ENCODE measurements around the gene TEKT2.

Gene TEKT2

DNA sequence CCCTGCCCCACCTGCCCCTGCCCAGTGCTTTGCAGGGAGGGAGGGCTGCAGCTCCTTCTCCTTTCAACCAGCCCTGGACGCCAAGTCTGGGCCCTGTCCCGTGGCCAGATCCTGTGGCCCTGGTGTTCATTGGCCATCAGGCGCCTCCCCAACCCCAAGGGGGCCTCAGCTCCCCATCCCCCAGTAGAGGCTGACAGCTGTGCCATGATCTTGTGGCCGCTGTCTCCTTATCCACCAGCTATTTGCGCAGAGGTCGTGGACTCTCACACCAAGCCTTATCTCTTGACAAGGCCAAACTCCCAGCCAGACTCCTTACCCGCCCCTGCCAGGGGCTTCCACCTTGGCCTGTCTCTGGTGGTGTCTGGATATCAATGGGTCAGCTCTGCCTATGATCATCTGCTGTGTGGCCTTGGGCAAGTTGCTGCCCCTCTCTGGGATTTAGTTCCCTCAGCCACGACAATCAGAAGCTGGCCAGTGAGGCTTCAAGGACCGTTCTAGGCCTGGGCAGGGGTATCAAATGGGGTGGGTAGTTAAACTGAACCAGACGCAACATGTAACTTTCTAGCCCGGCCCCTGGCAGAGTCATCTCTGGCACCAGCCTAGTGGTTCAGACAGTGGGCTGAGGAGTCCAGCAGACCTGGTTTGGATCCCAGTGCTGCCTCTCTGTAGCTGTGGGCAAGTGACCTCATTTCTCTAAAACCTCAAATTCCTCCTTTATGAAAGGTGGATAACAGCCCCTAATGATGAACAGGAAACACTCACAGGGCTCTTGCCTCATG is 44.4 kb downstream of the TEKT2 start:
- no peak for DNase-seq (ENCODE audit: low spot score)

DNA sequence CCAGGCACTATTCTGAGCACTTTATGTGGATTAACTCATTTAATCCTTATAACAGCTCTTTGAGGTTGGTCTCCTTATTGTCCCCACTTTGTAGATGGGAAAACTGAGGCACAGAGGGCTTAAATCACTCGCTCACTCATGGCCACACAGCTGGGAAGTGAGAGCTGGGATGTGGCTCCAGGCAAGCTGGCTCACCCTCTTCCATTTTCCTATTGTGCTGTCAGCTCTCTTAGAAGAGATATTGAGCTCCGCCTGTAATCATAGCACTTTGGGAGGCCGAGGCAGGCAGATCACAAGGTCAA is 45.0 kb downstream of the TEKT2 start:
- no peak for DNase-seq (ENCODE audit: low spot score)

DNA sequence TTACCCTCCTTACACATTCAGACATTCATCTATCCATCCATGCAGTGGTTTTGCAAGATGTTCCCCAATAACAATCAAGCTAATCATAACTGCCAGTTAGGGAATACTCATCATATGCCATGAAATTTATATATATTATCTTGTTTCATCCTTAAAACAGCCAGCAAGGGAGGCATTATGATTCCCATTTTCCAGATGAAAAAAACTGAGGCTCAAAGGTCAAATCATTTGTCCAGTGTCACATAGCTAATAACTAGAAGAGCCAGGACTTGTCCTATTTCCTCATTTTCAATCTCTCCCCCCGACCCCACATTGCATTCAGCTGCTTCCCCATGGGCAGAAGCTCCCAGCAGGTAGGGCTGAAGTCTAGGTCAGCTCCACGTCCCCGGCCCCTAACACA is 48.1 kb downstream of the TEKT2 start:
- no peak for DNase-seq (ENCODE audit: low spot score)

DNA sequence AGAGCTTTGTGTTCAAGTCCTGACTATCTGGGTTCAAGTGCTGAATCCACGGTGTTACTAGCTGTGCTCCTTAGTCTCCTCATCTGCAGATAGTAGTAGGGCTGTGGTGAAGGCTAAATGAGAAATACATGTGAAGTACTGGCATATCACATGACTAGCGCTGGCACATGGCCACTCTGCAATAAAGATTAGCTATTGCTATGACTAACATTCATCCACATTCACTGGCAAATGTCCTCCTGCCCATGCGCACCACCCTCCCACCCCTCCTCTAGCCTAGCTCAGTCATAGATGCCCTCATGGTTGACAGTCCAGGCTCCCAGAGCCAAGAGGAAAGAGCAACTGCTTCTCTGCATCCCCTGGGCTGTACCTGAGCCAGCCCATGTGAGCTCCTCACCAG is 49.6 kb downstream of the TEKT2 start:
- peak; percentile 66 for DNase-seq (ENCODE audit: low spot score)

DNA sequence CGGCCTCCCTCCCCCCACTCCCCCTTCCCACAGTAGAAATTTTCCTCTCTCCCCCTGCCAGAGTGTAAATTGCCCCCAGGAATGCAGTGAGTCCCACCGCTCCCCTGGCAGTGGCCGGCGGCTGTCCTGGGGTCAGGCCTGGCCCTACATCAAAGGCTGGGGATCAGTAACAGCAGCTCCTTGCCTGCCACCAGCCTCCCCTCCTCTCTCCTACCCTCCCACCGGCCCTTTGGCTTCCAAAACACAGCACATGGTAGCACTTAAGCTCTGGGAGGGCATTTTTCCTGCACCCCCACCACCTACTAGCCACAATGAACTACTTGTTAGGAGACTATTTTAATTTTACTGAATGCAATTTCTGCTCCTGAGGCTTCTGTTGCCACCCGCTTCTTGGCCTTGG is 50.1 kb downstream of the TEKT2 start:
- no peak for DNase-seq (ENCODE audit: low spot score)

DNA sequence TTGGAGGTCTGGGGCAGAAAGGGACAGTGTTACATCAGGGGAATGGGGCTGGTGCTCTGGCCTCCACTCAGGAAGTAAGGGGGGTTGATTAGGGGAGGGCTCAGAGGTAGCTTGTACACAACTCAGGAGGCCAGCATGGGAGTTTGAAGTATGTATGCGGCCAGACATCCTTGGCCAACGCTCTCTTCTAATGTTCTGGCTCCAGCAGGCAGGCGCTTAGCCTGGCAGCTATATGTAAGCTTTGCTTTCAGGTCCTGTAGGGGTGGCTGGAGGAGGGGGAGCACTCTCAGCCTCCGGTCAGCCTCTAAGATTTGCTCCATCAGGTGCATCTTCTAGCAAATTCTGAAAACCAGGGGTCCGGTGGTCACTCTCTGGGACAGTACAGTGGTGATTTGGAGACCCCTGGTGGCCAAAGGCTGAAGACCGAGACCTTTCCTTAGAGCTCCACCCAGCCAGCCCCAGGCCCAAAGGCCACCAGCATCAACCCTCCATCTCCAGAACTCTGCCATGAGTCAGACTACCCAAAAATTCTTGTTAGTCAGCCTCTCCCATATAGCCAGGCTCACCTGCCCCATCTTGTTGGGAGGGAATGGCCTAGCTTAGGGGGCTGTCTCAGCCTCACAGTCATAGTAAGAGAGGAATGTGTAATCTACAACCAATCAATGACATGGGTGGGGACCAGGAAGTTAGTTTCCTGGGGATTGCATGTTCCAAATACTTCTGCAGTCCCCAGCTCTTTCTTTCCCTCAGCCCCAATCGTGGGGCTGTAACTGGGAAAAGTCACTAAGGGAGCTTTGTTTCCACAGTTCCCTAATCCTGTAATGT is 50.8 kb downstream of the TEKT2 start:
- peak; percentile 40 for DNase-seq (ENCODE audit: low spot score)

DNA sequence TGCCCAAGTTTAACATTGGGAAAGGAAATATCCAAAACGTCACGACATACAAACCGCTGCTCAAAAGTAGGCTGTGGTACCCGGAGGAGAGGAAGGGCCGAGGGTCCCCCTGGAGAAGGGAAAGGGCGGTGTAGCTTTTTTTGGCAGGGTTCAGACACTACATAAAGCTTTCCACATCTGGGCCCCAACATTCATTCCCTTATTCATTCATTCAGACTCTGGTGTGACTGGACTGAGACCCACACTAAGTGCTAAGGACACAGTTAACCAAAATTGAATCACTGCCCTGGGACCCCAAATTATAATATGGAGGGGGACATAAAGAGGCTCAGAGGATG is 51.4 kb downstream of the TEKT2 start:
- DNase-seq (ENCODE audit: low spot score), result no peak

DNA sequence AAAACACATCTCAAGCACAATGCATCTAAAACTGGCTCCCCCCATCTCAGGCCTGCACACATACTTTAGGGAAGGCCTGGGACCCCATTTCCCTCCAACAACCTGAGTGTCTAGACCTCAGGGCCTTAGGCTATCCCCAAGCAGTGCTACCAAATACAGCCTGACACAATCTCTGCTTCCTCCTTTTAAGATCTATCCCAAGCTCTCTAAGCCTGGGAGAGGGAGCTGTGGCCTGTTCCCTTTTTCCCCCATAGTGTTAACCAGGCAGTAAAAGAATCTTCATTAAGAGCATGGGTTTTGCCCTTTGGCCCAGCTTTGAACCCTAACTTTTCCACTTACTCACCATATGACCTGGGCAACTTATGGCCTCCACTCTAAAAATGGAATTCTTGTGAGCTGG is 51.9 kb downstream of the TEKT2 start:
- DNase-seq (ENCODE audit: low spot score), result no peak

DNA sequence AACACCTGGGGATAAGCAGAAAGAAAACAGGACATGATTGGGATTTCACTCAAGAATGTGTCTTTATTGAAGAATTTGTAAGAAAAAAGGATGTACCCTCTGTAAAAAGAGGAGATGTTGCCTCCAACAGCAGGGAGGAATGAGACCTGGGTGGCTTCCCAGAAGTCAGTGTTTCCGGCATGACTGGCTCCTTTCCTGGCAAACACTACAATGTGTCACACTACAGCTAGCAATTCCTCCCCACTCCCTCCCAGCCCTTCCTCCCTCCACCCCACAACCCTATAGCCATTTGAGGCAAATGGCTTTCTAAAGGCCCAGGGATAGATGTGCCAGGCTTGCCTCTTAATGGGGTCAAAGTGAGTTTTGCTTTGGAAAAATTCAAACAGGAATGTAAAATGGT is 52.6 kb downstream of the TEKT2 start:
- DNase-seq (ENCODE audit: low spot score), result no peak

DNA sequence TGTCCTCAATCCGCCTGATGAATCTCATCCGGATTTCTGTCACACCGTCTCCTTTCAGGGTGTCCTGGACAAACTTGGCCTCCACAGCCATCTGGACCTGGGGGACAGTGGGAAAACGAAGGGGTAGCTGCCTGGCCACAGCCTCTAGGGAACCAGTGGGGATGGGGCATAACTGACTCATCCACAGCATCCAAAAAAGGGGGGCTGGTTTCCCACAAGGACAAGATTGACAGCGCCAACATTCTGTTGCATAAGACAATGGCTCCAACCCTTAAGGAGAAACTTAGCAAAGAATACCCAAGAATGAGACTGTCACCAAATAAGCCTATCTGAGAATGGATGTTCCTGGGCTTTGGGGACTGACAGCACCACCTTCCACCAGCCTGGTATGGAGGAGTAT is 53.3 kb downstream of the TEKT2 start:
- DNase-seq (ENCODE audit: low spot score), result no peak

DNA sequence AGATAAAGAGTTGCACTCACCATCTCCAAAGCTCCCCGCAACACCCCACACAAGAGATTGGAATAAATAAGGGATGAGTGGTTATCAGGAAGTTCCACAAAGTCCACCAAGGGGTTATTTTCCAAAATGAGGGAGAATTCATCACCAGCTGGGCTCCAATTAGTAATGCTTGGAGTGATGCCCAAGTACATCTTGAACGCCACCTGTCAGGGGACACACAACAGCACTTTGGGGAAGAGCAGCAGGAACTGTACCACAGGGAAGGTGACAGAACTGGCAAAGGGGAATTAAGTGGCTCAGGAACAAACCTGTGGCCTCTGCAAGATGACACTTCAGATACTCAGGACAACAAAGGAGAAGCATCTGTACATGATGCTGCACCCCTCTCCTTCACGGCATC is 53.9 kb downstream of the TEKT2 start:
- no peak for DNase-seq (ENCODE audit: low spot score)

Measured in SW480 (cell line).